Hepatocyte (in vitro differentiated cells): ENCODE data around the gene TSPAN9.

ENCODE experiments used
- CTCF ChIP-seq: fragments of 200-600 bp; sonication (generic); IDR thresholded peaks from 2 replicates; pipeline ENCODE4 v1.5.1; 2016; ENCODE audit warnings: antibody characterized with exemption, mild to moderate bottlenecking; ENCODE audit not compliant: poor library complexity
- EZH2phosphoT487 ChIP-seq: fragments of 200-600 bp; sonication (generic); IDR thresholded peaks from one replicate; pipeline ENCODE4 v1.6.1; 2018; ENCODE audit warnings: antibody characterized with exemption, mild to moderate bottlenecking, low read depth, moderate library complexity; ENCODE audit not compliant: unreplicated experiment, severe bottlenecking

DNA sequence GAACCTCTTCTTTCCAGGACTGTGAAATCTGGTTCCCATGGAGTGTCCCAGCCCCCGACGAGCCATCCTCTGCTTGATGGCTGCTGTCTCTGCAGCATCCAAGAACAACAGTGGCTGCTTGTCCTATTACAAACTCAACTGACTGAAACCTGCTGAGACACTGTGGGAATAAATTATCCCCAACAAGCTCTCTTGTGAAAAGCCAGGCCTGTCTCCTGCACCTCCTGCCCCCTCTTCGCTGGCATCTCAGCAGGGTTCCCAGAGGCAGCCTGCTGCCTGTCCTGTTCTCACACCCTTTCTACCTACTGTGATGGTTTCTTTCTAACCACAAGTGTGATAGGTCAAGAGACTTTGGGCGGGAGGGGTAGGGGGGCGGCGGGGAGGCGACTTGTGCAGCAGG, 180.2 kb downstream of the TSPAN9 start:
- TF ChIP-seq CTCF (no peak), EZH2phosphoT487 (no peak)
